GM21717 (cell line): ENCODE measurements around the gene NTM.

Source experiments
- ATAC-seq: cut with Tn5 transposase; IDR thresholded peaks from one replicate; pipeline ENCODE4 v1.9.1; 2021; ENCODE audit warnings: mild to moderate bottlenecking, moderate library complexity; ENCODE audit not compliant: unreplicated experiment

The NTM gene

DNA sequence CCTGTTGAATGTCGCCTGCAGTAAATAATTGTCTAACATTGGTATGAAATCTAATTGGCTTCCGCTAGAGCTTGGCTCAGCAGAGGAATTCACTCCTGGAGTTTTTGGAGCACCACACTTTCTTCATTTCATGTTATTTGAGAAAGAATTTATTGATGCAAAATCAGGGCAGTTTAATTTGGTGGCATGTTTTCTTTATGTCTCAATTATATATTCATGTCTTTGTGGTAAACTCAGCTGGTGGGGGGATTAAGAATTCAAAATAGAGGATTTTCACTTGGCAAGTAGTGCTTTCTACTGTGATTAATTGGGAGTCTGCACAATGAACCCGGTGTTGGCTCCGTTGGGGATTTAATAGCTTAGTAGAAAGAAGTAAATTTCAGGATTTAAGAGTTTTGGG is 784.4 kb downstream of the NTM start:
- no peak for ATAC-seq

DNA sequence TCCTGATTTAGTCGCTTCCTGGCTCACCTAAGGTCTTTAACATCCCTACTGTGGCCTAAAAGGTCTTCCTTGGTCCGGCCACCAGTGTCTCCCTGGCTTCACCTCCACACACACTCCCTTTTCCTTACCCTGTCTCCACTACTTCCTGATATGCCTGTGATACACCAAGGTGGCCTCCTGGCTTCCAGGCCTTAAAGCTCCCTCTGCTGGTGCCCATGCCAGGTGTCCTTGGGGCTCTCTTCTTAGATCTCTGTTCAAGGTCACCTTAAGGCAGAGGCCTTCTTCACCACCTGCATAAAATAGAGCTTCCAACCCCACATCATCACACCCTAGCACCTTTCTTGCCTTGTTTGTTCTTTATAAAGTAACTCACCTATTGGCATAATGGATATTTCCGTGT is 787.7 kb downstream of the NTM start:
- no peak for ATAC-seq

DNA sequence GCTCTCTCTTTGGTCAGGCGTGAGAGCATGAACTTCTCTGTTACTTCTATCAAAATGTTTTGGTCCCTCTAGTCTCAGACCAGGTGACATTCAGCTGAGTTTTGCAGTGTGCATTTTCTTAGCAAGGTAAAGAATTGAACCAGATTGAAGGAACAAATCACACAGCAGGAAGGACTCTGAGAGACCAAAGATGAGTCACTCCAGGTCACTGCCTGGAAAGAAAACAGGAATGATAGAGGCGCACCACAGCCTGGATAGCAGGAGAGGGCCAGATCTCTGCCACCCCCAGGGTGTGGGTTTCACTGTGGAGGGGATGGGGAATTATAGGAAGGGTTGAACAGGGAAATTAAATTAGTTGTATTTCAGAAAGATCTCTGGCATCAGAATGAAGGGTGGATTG is 788.3 kb downstream of the NTM start:
- no peak for ATAC-seq

DNA sequence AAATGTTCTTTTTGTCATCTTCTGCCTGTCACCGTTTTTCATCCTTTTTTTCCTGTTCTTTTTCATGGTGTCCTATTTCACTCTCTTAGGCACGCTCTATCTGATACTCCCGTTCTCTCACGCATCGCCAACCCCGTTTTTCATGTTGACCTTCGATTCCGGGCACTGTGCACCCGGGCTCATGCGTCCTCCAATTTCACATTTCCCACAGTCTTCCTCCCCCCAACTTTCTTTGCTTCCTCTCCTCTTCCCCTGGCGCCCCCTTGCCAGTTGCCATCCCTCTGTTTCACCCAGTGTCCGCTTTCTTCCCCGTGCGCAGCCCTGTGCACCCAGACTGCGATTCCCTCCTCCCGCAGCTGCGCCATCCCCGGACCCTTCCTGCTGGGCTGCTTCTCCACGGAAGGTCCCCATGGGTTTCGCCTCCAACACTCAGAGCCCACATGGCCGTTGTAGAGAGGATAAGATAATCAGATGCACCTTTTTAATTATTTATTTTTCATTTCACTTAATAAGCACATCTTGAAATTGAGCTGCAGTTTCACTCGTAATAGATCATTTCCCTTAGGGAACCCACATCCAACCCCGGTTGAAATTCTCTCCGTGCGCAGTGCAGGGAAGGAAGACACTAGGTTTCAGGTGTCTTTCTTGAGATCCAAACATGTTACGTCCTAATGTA is 791.1 kb downstream of the NTM start:
- ATAC-seq = no peak

DNA sequence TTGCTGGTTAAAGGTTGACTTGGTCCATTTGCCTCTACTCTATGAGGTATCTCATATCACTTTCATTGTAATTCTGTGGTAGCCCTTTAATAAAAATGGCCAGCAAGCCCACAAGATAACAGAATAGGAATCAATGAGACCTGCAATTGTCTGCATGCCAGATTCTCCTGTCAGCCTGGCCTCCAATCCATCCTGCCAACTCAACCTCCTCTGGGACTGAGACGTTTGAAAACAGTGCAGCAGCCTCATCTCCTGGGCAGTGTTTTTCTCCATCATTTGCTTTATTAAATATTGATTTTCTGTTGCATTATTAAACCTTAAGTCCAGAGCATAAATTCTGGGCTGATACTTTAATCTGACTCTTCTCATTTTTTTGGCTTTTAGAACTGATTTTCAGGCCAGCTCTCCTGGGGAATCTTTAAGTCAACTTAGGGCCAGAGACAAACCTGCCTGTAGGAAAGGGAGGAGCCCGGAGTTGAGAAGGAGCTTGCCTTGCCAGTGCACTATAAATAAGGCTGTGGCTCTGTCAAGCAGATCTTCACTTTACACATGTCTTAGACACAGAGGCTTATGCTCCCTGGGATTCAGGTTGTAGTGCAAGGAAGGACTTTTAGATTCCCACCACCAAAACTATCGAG is 798.0 kb downstream of the NTM start:
- no peak for ATAC-seq

DNA sequence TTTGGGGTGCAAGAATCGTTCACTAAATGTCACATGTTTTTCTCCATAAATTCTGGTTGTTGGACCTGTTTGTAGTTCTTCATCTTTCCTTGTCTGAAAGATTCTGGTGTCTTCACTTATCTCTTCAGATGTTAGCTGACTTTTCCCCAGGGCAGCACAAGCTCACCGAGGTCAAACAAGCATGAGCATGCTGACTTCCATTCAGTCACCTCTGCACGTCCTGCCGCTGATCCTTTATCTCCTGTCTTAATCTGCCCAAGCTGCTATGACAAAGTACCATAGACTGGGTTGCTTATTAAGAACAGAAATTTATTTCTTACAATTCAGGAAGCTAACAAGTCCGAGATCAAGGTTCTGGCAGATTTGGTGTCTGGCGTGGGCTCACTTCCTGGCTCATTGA is 800.6 kb downstream of the NTM start:
- no peak for ATAC-seq

DNA sequence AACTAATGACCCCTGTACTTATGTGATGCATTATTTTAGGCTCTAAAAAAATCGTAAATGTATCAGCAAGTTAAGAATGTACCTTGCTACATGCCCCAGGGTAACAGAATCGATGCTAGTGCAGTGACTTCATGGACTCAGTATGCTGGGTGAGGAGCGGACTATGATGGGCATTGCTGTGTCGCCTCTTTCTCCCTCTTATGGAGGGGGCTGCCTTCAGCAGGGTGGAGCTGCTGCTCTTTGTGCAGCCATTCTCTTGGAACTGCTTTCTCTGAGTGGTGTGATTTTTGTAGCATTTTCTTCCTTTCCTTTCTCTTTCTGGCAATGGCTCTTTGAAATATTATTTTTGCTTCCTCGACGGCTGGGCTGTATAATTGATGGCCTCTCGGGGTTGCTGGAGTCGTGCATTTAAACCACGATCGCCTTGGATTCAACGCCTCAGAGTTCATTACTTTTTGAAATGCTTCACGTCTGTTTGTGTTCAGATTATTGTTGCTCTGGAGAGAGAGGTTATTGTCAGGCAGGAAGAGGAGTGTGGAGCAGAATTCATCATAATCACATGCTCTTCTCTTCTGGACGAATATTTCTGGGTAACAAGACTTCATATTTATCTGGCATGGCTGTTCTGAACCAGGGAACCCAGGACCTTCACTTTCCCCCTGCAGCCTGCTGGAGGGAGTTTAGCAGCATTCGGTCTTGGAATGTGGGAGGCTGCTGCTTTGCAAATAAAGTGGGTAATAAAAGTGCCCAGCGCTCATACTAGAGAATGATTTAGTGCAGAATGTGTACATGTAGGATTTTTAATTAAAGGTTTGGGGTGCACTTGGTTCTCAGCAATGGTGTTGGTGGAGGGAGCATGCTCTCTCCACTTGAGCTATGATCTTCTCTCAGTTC is 804.2 kb downstream of the NTM start:
- ATAC-seq = no peak

DNA sequence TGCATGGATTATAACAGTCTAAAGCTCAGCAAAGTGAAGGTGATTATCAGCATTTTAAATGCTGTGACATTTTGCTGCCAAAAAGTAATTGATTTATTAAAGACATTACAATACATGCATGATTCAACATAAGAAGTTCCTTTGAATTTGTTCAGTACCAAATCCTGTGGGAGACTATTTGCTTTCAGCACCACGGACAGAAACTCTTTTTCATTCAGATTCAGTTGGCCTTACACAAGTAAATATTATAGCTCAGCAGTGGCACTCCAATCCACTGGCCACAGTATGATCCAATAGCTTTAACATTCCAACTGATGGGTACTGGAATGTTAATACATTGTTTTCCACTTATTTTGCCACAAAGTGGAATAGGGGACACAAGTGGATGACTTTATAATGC is 806.7 kb downstream of the NTM start:
- no peak for ATAC-seq

DNA sequence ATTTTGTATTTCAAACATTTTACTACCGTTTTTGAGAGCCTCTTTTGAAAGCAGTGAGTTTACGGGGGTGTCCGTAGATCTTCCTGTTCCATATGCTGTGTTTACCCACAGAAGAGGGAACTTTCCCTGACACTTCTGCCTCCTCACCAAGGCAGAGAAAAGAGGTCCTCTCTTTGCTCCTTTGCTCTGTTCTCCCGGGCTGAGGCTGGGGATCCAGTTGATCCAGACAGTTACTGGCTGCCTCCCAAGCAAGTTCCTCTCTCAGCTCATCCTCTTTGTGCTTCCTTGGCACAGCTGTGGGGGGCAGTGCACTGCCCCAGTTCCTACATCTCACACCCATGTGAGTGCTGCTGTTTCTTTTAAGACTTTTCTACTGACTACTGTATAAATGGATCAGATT is 813.7 kb downstream of the NTM start:
- no peak for ATAC-seq

DNA sequence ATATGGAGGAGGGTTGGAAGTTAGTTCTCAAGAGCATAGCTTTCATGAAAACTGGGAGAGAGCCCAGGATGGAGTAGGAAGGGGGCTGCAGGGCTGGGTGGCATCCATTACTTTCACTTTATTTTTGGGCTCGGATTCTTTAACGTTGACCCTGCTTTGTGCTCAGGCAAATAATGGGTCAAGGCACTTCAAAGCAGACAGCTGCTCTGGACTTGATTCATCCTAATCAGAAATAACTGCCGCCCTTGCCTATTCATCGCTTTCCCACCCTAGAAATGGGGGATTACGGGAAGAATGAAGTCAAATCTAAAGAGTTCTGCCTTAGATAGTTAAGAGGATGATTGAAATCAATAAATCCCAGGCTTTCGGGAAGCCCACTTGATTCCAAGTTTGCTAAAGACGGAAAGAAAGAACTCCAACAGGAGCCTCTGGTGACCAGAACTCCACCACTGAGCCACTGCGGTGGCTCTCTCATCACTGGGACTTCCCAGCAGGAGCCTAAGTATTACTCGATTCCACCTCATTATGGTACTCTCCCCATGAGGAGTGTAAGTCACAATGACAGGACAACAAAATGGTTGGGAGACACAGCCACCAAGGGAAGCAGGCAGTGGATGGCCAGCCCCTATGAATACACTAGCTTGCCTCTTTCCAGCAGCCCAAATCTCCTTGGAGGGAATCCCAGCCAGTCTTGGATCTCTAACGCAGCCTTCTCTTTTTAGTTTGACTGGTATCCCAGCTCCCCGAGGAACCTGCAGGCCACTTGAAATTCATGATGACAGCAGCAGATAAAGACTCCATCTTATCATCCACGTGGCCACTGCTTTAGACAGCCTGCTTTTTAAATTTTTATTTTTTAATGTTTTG is 815.5 kb downstream of the NTM start:
- no peak for ATAC-seq

DNA sequence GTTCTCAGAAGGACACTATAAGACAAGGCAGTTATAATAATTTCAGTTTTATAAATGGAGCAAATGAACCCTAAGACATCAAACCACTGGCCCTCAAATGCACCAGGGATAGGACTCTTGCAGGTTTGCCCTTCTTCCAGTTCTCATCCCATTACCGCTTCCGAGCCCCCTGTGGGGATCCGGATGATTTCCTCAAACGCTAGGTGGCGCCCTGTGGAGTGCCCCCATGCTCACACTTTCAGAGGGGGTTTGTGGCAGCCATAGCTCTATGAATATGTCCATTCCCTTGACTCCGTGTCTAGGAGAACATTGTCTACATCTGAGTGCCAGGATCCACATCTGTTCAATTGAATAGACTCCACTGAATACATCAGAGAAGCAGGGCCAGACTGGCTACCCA is 816.3 kb downstream of the NTM start:
- no peak for ATAC-seq

DNA sequence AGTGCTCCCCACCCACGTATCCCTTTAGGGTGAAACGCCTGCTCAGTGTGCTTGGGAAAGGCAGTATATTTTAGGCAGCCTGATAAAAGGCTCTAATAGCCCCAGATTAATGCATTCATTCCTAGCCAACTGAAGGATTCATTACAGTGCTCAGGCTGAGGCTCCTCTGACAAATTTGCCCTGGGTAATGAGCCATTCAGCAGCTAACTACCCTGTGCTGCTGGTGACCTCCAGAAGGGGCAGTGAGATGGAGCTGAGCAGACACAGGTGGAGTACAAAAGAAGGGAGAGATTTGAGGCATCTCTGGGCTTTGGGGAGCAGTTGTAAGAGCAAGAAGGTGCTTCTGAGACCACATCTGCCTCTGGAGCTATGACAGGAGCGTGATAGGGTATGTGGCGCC is 817.0 kb downstream of the NTM start:
- no peak for ATAC-seq

DNA sequence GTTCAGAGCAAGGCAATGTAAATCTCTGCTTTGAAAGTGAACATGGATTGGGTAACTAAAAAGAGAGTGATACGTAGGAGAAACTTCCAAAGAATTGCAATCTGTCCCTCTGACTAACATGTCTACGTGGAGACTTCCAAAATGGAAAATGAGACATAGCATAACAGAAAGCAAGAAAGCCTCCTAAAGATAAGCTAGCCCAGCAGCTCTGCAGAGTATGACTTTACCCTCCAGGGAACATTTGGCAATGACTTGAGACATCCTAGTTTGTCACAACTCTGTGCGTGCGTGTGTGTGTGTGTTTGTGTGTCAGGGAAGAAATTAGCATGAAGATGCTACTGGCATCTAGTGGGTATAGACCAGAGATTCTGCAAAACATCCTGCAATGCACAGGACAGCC is 817.4 kb downstream of the NTM start:
- ATAC-seq = no peak

DNA sequence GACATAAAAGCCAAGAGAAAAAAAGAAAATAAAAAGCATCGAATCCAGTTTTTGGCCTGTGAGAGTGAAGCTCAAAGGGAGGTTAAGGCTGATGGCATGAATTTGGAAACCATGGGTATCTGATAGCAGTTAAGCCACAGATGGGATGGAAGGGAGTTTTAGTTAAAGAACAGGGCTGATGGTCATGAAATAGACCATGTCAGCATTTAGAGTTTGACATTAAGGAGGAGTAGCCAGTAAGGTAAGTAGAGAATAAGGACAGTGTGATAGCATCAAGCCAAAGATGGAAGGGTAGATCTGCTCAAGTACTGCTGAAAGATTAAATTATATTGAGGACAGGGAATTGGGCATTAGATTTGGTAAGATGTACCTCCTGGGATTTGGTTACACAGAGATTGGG is 826.5 kb downstream of the NTM start:
- ATAC-seq = no peak

DNA sequence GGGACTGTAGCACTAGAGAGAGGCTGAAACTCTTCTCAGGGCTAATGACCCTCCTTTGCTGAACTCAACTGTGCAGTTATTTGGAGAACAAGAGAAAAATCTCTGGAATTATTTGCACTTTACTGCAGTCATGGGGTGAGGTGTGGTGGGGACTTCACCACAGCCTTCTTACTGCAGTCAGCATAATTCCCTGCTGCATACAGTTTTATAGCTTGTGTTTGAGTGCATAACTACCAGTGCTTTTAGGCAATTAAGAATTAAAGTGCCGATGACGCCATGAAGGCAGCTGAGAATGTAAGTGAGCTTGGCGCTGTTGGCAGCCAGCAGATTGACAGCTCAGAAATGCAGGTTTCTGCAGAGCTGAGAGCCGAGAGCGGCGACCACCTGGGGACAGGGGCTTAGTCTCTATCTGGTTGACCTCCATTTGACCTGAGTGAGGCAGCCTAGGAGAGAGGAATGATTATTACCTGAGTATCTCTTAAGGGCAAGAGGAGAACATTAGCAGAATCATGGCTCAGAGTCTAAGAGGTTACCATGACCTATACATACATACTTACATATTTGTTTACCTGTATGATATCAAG is 830.0 kb downstream of the NTM start:
- no peak for ATAC-seq

DNA sequence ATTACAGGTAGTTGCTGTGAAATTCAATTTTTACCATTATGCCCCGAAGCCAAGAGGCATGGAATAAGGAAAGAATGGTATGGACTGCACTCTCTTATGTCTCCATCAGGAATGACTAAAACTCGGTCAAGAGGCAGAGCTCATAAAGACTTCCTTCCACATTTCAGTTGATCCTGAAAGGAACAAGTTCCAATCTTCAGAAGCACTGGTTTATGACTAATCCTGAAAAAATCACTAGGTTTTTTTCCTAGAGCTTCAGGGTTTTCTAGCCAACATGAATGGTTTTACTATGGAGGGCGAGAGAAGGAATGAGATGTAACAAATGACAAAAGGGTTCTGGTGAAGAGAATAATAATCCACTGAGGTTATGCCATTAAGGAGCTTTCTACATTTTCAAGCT is 832.2 kb downstream of the NTM start:
- ATAC-seq = no peak

DNA sequence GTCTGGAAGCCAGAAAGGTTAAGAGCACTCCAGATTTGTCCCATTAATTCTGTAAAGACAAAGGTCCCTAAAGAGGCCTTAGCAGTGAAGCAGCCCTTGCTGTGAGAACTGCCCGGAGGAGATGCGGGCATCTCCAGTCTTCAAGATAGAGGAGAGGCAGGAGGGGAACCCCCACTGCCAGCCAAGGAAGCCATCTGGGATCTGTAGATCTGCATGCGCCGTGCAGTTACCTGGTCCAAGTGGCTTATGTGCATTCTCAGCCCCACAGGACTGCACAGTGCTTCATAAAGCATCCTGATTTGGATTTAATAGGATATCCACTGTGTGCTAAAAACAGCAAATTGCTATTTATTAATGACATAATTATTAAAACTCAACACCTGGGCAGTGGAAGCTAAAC is 834.6 kb downstream of the NTM start:
- ATAC-seq = no peak

DNA sequence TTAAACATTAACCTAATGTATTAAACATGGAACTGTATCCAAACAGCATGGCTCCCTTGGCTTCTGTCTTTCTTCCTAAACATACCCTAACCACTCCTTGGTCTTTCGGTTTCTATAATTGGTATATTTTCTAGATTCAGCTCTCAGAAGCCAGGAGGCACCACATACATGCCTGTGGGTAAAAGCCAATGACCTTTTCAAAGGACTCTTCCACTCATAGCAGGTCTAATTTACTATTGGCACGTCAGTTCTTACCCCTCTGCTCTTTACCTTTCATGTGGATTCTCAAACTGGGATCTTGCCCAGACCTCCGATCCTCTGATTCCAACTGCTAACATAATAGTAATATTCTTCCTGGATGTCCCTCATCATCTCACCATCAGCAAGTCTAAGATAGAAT is 835.1 kb downstream of the NTM start:
- ATAC-seq = no peak

DNA sequence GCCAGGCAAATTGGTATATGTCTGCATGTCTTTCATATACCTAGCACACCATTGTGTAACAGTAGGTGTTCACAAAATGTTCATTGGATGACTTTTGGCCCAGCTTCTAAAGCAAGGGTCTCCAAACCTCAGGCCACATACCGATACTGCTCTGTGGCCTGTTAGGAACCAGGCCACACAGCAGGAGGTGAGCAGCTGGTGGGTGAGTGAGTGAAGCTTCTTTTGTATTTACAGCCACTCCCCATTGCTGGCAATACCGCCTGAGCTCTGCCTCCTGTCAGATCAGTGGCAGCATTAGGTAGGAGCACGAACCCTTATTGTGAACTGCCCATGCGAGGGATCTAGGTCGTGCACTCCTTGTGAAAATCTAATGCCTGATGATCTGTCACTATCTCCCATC is 836.6 kb downstream of the NTM start:
- no peak for ATAC-seq

DNA sequence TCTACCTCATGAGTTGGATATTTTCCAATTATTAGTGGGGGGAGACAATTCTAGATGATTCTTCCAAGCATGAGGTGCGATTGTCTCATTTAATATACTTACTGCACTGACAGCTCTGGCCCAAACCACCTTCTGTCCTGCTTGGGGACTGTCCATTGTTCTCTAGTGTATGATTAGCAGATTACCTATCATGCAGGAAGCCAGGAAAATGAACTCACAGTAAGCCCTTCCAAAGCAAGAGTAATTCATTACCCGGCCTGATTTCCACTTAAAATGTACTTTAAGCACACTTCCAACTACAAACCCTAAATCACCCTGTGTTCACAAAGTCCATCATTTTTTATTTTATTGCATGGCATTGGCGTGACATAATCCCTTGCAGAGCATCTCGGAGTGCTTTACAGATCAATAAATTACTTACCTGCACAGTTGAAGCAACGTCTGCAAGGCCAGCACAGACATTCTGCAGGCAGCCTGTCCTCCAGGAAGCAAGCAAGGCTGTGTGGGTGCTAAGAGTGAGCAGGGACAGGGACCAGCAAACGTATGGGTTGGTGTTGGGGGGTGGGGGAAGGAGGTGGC is 838.2 kb downstream of the NTM start:
- no peak for ATAC-seq
